HCT116 (cell line): ENCODE results near the gene S1PR4. TPM values are rescaled to one million over a fixed set of nuclear protein-coding genes. Genes with fewer than 3 reads are reported as not detected.

ENCODE experiments used
- ATAC-seq: fragments of 200-7000 bp; cut with Tn5 transposase; 2 replicates; pipeline ENCODE4 v1.9.1; 2020; ENCODE audit warnings: mild to moderate bottlenecking, moderate library complexity
- BruUV-seq: library from RNA; stranded (reverse); fragments of 400-500 nt; replicated peaks from 2 replicates; lab custom pipeline; 2021; lab: Mats Ljungman, UMichigan
- CTCF ChIA-PET: fragments of 300-600 bp; sonication (Branson Sonifier 250); formaldehyde crosslinking; loops from one replicate; lab custom pipeline; 2021; ENCODE audit warnings: antibody characterized with exemption; lab: Charles Lee
- POLR2A ChIA-PET: fragments of 300-600, 350-600 bp; sonication (Branson Sonifier 250); formaldehyde crosslinking; loops from one replicate; lab custom pipeline; 2021; ENCODE audit warnings: antibody characterized with exemption; lab: Charles Lee
- RAD21 ChIA-PET, 2 experiments: fragments of 300-600 bp; sonication (Branson Sonifier 250); formaldehyde crosslinking; loops; one replicate each; lab custom pipeline; 2023; ENCODE audit warnings: low total read pairs in 2 of 2; ENCODE audit not compliant: uncharacterized antibody in 2 of 2, unreplicated experiment in 2 of 2, low non-redundant PET in 1 of 2; lab: Charles Lee
- DNase-seq: peaks from one replicate; pipeline ENCODE4 v3.0.0-alpha.2; 2010; ENCODE audit warnings: low read depth, low spot score
- H2AFZ ChIP-seq: fragments of 200-600 bp; shearing (Covaris generic), sonication (generic); 2 replicates; pipeline ENCODE4 v1.6.1; 2017; ENCODE audit warnings: low read depth, mixed run types, mixed read lengths, antibody characterized with exemption, low read length; ENCODE audit not compliant: poor library complexity, severe bottlenecking
- H3K27ac ChIP-seq: 2 replicates; pipeline ENCODE4 v1.5.1; 2012; ENCODE audit warnings: low read depth, low read length
- H3K27me3 ChIP-seq: fragments of 200-600 bp; sonication (generic); 2 replicates; pipeline ENCODE4 v1.6.1; 2016; ENCODE audit warnings: mixed run types, low read length, mixed read lengths; ENCODE audit not compliant: insufficient read depth
- H3K36me3 ChIP-seq, 2 experiments: fragments of 200-500 bp in 1 of 2; fragments of 200-600 bp in 1 of 2; sonication (Bioruptor generic) in 1 of 2; sonication (generic) in 1 of 2; 2 replicates each; pipeline versions ENCODE4 v1.5.1 to v1.6.1; 2014 to 2016; ENCODE audit warnings: low read length in 2 of 2, inconsistent platforms in 1 of 2, mixed read lengths in 1 of 2, mixed run types in 1 of 2; ENCODE audit not compliant: insufficient read depth in 2 of 2, control insufficient read depth in 1 of 2
- H3K4me1 ChIP-seq, 2 experiments: fragments of 200-600 bp in 1 of 2; sonication (generic) in 1 of 2; 2 replicates each; pipeline versions ENCODE4 v1.5.1 to v1.6.1; 2012 to 2017; ENCODE audit warnings: low read length in 2 of 2, inconsistent platforms in 1 of 2, mild to moderate bottlenecking in 1 of 2, mixed read lengths in 1 of 2, mixed run types in 1 of 2, moderate library complexity in 1 of 2; ENCODE audit not compliant: insufficient read depth in 2 of 2, control insufficient read depth in 1 of 2
- H3K4me2 ChIP-seq: fragments of 200-600 bp; sonication (generic); 2 replicates; pipeline ENCODE4 v1.6.1; 2017; ENCODE audit warnings: mixed run types, low read length, mixed read lengths
- H3K4me3 ChIP-seq, 2 experiments: fragments of 200-600 bp in 1 of 2; sonication (generic) in 1 of 2; replicated peaks in 1 of 2; 2 replicates each; pipeline ENCODE4 v1.5.1; 2011 to 2016; ENCODE audit warnings: low read length in 2 of 2, control low read depth in 1 of 2, low read depth in 1 of 2, mild to moderate bottlenecking in 1 of 2, mixed read lengths in 1 of 2, mixed run types in 1 of 2
- H3K79me2 ChIP-seq: fragments of 200-600 bp; sonication (generic); 2 replicates; pipeline ENCODE4 v1.6.1; 2017; ENCODE audit warnings: mild to moderate bottlenecking, mixed run types, low read length, moderate library complexity, mixed read lengths; ENCODE audit not compliant: insufficient read depth
- H3K9ac ChIP-seq: fragments of 200-600 bp; sonication (generic); 2 replicates; pipeline ENCODE4 v1.6.1; 2016; ENCODE audit warnings: low read length, mixed read lengths
- H3K9me2 ChIP-seq: fragments of 200-600 bp; sonication (generic), shearing (Covaris generic); 2 replicates; pipeline ENCODE4 v1.6.1; 2017; ENCODE audit warnings: mixed run types, mild to moderate bottlenecking, moderate library complexity; ENCODE audit not compliant: insufficient read depth
- H3K9me3 ChIP-seq, 2 experiments: fragments of 200-500 bp in 1 of 2; fragments of 200-600 bp in 1 of 2; sonication (Bioruptor generic) in 1 of 2; sonication (generic) in 1 of 2; 2 replicates each; pipeline ENCODE4 v1.6.1; 2014 to 2017; ENCODE audit warnings: low read length in 2 of 2, mixed read lengths in 2 of 2, inconsistent platforms in 1 of 2, low read depth in 1 of 2, mild to moderate bottlenecking in 1 of 2, mixed run types in 1 of 2, moderate library complexity in 1 of 2; ENCODE audit not compliant: control insufficient read depth in 1 of 2, insufficient read depth in 1 of 2
- H4K20me1 ChIP-seq: fragments of 200-600 bp; sonication (generic), shearing (Covaris generic); 2 replicates; pipeline ENCODE4 v1.6.1; 2017; ENCODE audit warnings: mixed run types, mild to moderate bottlenecking, moderate library complexity; ENCODE audit not compliant: insufficient read depth
- EGR1 ChIP-seq: IDR thresholded peaks from 2 replicates; pipeline ENCODE4 v1.6.1; 2012; ENCODE audit warnings: low read depth
- MAX ChIP-seq: IDR thresholded peaks from 2 replicates; pipeline ENCODE4 v1.6.1; 2012
- REST ChIP-seq: IDR thresholded peaks from 2 replicates; pipeline ENCODE4 v1.6.1; 2012; ENCODE audit warnings: low read depth
- YY1 ChIP-seq: IDR thresholded peaks from 2 replicates; pipeline ENCODE4 v1.6.1; 2011; ENCODE audit warnings: low read length, low read depth, moderate library complexity, mild to moderate bottlenecking; ENCODE audit not compliant: insufficient replicate concordance; ENCODE audit errors: extremely low read depth
- ZFX ChIP-seq: fragments of 450-650 bp; IDR thresholded peaks from 2 replicates; pipeline ENCODE4 v1.6.1; 2017
- intact Hi-C: fragments of 100-400 bp; cut with micrococcal nuclease; formaldehyde crosslinking; loops from 2 replicates; pipeline ENCODE4 v1.10.0; 2022
- total RNA-seq: library from RNA; stranded (reverse); gene quantifications from one replicate; pipeline ENCODE4 v1.2.1, GENCODE V29; 2021; ENCODE audit not compliant: unreplicated experiment

Gene S1PR4
- total RNA-seq, 1 experiment from 2014 or later = 0.71 TPM

- TF ChIP-seq ZFX = no peak
- no peak for TF ChIP-seq MAX
- TF ChIP-seq REST = no peak
- no peak for TF ChIP-seq EGR1
- TF ChIP-seq YY1 = no peak
- intact Hi-C loops = no loop called here
- H3K4me3 ChIP-seq = no peak overlapping the region
- H2AFZ ChIP-seq = no peak overlapping the region
- no peak overlapping the region for H3K9ac ChIP-seq
- H3K4me2 ChIP-seq = no peak overlapping the region
- no peaks in the 10 kb centered on the region for H3K9me3 ChIP-seq
- no peak for ATAC-seq
- H3K4me1 ChIP-seq = no peaks in the 10 kb centered on the region
- no peak for DNase-seq
- H3K36me3 ChIP-seq = no peaks in the 10 kb centered on the region
- no peaks in the 10 kb centered on the region for H3K9me2 ChIP-seq
- RAD21 ChIA-PET = no interaction called here
- no TSS peak for BruUV-seq
- no peaks in the 10 kb centered on the region for H4K20me1 ChIP-seq
- no peak overlapping the region for H3K27ac ChIP-seq
- POLR2A ChIA-PET = no interaction called here
- H3K79me2 ChIP-seq = no peaks in the 10 kb centered on the region
- CTCF ChIA-PET = no interaction called here
- H3K27me3 ChIP-seq = no peaks in the 10 kb centered on the region
Measured at GRCh38 chr19:3149089-3149488, 29.5 kb upstream of the S1PR4 start.
